Peyer's patch (tissue), 4 donors: ENCODE data around the gene C20orf173.

Experiments used
- POLR2A ChIP-seq, 2 donors: fragments of 450-650 bp; IDR thresholded peaks; one replicate each; pipeline ENCODE4 v1.5.1; 2017; ENCODE audit warnings: antibody characterized with exemption in 2 of 2, mild to moderate bottlenecking in 2 of 2, moderate library complexity in 2 of 2
- TF ChIP-seq, protein P1 (sequence below), 6 experiments: fragments of 450-650 bp in 4 of 6; fragments of 200-600 bp in 2 of 6; sonication (generic) in 1 of 6; IDR thresholded peaks; one replicate each; pipeline ENCODE4 v1.5.1; 2017 to 2019; ENCODE audit warnings: antibody characterized with exemption in 6 of 6, mild to moderate bottlenecking in 3 of 6, moderate library complexity in 1 of 6

GRCh38 chr20:35556871-35557270 lies 27.4 kb upstream of the C20orf173 start:
- TF ChIP-seq, protein P1, sequence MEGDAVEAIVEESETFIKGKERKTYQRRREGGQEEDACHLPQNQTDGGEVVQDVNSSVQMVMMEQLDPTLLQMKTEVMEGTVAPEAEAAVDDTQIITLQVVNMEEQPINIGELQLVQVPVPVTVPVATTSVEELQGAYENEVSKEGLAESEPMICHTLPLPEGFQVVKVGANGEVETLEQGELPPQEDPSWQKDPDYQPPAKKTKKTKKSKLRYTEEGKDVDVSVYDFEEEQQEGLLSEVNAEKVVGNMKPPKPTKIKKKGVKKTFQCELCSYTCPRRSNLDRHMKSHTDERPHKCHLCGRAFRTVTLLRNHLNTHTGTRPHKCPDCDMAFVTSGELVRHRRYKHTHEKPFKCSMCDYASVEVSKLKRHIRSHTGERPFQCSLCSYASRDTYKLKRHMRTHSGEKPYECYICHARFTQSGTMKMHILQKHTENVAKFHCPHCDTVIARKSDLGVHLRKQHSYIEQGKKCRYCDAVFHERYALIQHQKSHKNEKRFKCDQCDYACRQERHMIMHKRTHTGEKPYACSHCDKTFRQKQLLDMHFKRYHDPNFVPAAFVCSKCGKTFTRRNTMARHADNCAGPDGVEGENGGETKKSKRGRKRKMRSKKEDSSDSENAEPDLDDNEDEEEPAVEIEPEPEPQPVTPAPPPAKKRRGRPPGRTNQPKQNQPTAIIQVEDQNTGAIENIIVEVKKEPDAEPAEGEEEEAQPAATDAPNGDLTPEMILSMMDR (IDR thresholded peaks at IDR 0.05): no peak
- TF ChIP-seq POLR2A (IDR thresholded peaks at IDR 0.05): no peak
